Stimulated activated CD4-positive, alpha-beta T cell treated with anti-CD3 and anti-CD28 coated beads, Interleukin-4, amount 100 ng/mL, for 1 hour (primary cell): Measurements from ENCODE around the gene VMP1.
"Not testable (repeated sequence)": the region's sequence is repeated elsewhere in the genome, so short reads cannot be mapped to it uniquely, and the experiment has no call there.

Experiments used
- DNase-seq: peaks from one replicate; pipeline ENCODE4 v3.0.0-alpha.2; 2020

Gene VMP1

GRCh38 chr17:59815965-59816364, 108.5 kb downstream of the VMP1 start:
- DNase-seq: no peak

- no peak for DNase-seq
Measured at GRCh38 chr17:59825533-59826322, 118.3 kb downstream of the VMP1 start.

GRCh38 chr17:59826706-59827453, 119.4 kb downstream of the VMP1 start:
- DNase-seq: no peak

GRCh38 chr17:59827721-59828477, 120.4 kb downstream of the VMP1 start:
- DNase-seq: no peak

GRCh38 chr17:59828478-59828760, 121.0 kb downstream of the VMP1 start:
- DNase-seq: no peak

- DNase-seq: not testable (repeated sequence)
Measured at GRCh38 chr17:59828819-59829216, 121.4 kb downstream of the VMP1 start.

- DNase-seq: no peak
Measured at GRCh38 chr17:59829217-59830006, 122.0 kb downstream of the VMP1 start.

- DNase-seq: no peak
Measured at GRCh38 chr17:59830007-59830630, 122.7 kb downstream of the VMP1 start.

- DNase-seq: no peak
Measured at GRCh38 chr17:59830846-59831486, 123.5 kb downstream of the VMP1 start.

- no peak for DNase-seq
Measured at GRCh38 chr17:59832883-59833379, 125.5 kb downstream of the VMP1 start.

GRCh38 chr17:59837308-59838051, 130.0 kb downstream of the VMP1 start:
- no peak for DNase-seq

GRCh38 chr17:59838052-59838916, 130.8 kb downstream of the VMP1 start:
- no peak for DNase-seq

GRCh38 chr17:59839651-59840328, 132.3 kb downstream of the VMP1 start:
- no peak for DNase-seq

- DNase-seq: no peak
Measured at GRCh38 chr17:59840329-59841090, 133.1 kb downstream of the VMP1 start.

- DNase-seq: not testable (repeated sequence)
Measured at GRCh38 chr17:59841091-59841881, 133.8 kb downstream of the VMP1 start.

GRCh38 chr17:59841882-59842263, 134.4 kb downstream of the VMP1 start:
- DNase-seq: not testable (repeated sequence)

GRCh38 chr17:59842901-59843652, 135.6 kb downstream of the VMP1 start:
- peak; percentile 65 for DNase-seq
